ENCODE measurements around the gene NLRP7.
"Not testable (repeated sequence)": the region's sequence is repeated elsewhere in the genome, so short reads cannot be mapped to it uniquely, and the experiment has no call there.

The NLRP7 gene

GRCh38 chr19:54906819-54907218, 40.5 kb downstream of the NLRP7 start:
- TF ChIP-seq CTCF (conservative IDR thresholded peaks at IDR 0.05; ENCODE audit: control insufficient read depth, insufficient read depth, low read depth, low read length): no peak
- H3K4me3 ChIP-seq (ENCODE audit: control insufficient read depth, low read depth, low read length): no peak overlapping the region
- DNase-seq (ENCODE audit: low read depth): no peak

- DNase-seq (ENCODE audit: low read depth): no peak
- no peak within 1 kb of the TSS for H3K4me3 ChIP-seq (ENCODE audit: control insufficient read depth, low read depth, low read length)
These were observed 41.4 kb downstream of the NLRP7 start, which contains the start of gene NCR1 for GRCh38 chr19:54905803-54906511. Gene NCR1, plus strand, starts transcription at chr19:54906148. Its CDS starts 40 bp downstream, at chr19:54906188.

GRCh38 chr19:54905421-54905802, 41.9 kb downstream of the NLRP7 start:
- H3K4me3 ChIP-seq (ENCODE audit: control insufficient read depth, low read depth, low read length): no peak overlapping the region
- DNase-seq (ENCODE audit: low read depth): no peak
- no peak for TF ChIP-seq CTCF (conservative IDR thresholded peaks at IDR 0.05; ENCODE audit: control insufficient read depth, insufficient read depth, low read depth, low read length)

More at GRCh38 chr19:54905803-54906511, 41.4 kb downstream of the NLRP7 start, which contains the start of gene NCR1:
- no peak for TF ChIP-seq CTCF (conservative IDR thresholded peaks at IDR 0.05; ENCODE audit: control insufficient read depth, insufficient read depth, low read depth, low read length)

- DNase-seq (ENCODE audit: low read depth); H3K4me3 ChIP-seq (ENCODE audit: control insufficient read depth, low read depth, low read length): not testable (repeated sequence)
These were observed 43.1 kb downstream of the NLRP7 start for GRCh38 chr19:54904261-54904660.

GRCh38 chr19:54903303-54903702, 44.0 kb downstream of the NLRP7 start:
- no peak for TF ChIP-seq CTCF (conservative IDR thresholded peaks at IDR 0.05; ENCODE audit: control insufficient read depth, insufficient read depth, low read depth, low read length)
- H3K4me3 ChIP-seq (ENCODE audit: control insufficient read depth, low read depth, low read length): no peak overlapping the region
- DNase-seq (ENCODE audit: low read depth): no peak

GRCh38 chr19:54902061-54902460, 45.3 kb downstream of the NLRP7 start:
- no peak for DNase-seq (ENCODE audit: low read depth)
- no peak overlapping the region for H3K4me3 ChIP-seq (ENCODE audit: control insufficient read depth, low read depth, low read length)
- TF ChIP-seq CTCF (conservative IDR thresholded peaks at IDR 0.05; ENCODE audit: control insufficient read depth, insufficient read depth, low read depth, low read length): no peak

GRCh38 chr19:54901153-54901552, 46.2 kb downstream of the NLRP7 start:
- H3K4me3 ChIP-seq (ENCODE audit: control insufficient read depth, low read depth, low read length); DNase-seq (ENCODE audit: low read depth): not testable (repeated sequence)

- DNase-seq (ENCODE audit: low read depth); H3K4me3 ChIP-seq (ENCODE audit: control insufficient read depth, low read depth, low read length): not testable (repeated sequence)
These were observed 47.7 kb downstream of the NLRP7 start for GRCh38 chr19:54899646-54900045.

GRCh38 chr19:54898685-54899084, 48.6 kb downstream of the NLRP7 start:
- not testable (repeated sequence) for H3K4me3 ChIP-seq (ENCODE audit: control insufficient read depth, low read depth, low read length); DNase-seq (ENCODE audit: low read depth)

All from fibroblast of mammary gland (primary cell).